PFSK-1 (cell line): Measurements from ENCODE around the gene PPP2R2B.

Experiments used
- FOXP2 ChIP-seq: optimal IDR thresholded peaks from 2 replicates; pipeline ENCODE3; 2011; ENCODE audit warnings: borderline replicate concordance, control low read depth, inconsistent platforms; ENCODE audit not compliant: insufficient read depth; ENCODE audit errors: extremely low read length, extremely low read depth
- POLR2AphosphoS5 ChIP-seq: IDR thresholded peaks from 2 replicates; pipeline ENCODE4 v1.6.1; 2012; ENCODE audit warnings: low read depth, mild to moderate bottlenecking, control low read depth, low read length, moderate library complexity
- SIN3A ChIP-seq: IDR thresholded peaks from 2 replicates; pipeline ENCODE4 v1.6.1; 2012; ENCODE audit warnings: mild to moderate bottlenecking, low read length, moderate library complexity, borderline replicate concordance; ENCODE audit not compliant: insufficient read depth
- TAF1 ChIP-seq: IDR thresholded peaks from 2 replicates; pipeline ENCODE4 v1.6.1; 2012; ENCODE audit warnings: low read length, control low read depth, borderline replicate concordance; ENCODE audit not compliant: insufficient read depth
- TF ChIP-seq, protein P1 (sequence below), 2 experiments: IDR thresholded peaks; 2 replicates each; pipeline versions ENCODE4 v1.6.1 to v1.8.0; 2011 to 2012; ENCODE audit warnings: low read depth in 2 of 2, low read length in 2 of 2, control low read depth in 1 of 2, inconsistent platforms in 1 of 2, mild to moderate bottlenecking in 1 of 2, moderate library complexity in 1 of 2; ENCODE audit not compliant: insufficient read depth in 1 of 2

PPP2R2B gene

DNA sequence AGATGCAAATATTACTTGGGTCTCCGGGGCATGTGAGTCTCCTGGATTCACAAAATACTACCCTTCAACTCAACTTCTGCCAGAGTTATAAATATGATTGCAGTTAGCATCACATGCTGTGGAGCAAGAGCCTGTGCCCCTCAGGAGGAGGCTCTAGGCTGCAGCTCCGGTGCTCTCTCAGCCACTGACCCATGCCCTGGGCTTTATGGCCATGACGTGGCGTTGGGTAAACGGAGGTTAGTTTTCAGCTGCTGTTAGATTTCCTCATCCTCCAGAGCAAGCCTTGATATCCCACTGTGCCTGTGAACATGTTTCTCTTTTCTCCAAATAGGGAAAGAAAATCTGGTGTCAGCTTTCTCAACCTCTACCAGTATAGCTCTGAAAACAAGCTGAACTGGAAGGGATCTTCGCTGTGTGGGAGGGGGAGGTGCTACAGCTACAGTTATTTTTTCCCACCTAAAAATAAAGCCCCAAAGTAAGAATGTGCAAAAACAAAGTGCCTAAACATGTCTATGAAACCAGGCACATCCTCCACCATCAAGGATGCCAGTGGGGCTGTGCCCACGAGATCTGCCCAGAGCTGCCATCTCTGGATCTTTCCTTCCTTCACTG lies 238.2 kb downstream of the PPP2R2B start:
- TF ChIP-seq SIN3A (no peak), POLR2AphosphoS5 (no peak), FOXP2 (no peak), TAF1 (no peak)
- TF ChIP-seq, protein P1, sequence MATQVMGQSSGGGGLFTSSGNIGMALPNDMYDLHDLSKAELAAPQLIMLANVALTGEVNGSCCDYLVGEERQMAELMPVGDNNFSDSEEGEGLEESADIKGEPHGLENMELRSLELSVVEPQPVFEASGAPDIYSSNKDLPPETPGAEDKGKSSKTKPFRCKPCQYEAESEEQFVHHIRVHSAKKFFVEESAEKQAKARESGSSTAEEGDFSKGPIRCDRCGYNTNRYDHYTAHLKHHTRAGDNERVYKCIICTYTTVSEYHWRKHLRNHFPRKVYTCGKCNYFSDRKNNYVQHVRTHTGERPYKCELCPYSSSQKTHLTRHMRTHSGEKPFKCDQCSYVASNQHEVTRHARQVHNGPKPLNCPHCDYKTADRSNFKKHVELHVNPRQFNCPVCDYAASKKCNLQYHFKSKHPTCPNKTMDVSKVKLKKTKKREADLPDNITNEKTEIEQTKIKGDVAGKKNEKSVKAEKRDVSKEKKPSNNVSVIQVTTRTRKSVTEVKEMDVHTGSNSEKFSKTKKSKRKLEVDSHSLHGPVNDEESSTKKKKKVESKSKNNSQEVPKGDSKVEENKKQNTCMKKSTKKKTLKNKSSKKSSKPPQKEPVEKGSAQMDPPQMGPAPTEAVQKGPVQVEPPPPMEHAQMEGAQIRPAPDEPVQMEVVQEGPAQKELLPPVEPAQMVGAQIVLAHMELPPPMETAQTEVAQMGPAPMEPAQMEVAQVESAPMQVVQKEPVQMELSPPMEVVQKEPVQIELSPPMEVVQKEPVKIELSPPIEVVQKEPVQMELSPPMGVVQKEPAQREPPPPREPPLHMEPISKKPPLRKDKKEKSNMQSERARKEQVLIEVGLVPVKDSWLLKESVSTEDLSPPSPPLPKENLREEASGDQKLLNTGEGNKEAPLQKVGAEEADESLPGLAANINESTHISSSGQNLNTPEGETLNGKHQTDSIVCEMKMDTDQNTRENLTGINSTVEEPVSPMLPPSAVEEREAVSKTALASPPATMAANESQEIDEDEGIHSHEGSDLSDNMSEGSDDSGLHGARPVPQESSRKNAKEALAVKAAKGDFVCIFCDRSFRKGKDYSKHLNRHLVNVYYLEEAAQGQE (IDR thresholded peaks at IDR 0.05; ENCODE audit: insufficient read depth in 1 of 2, low read depth in 2 of 2, low read length in 2 of 2) = no peak

DNA sequence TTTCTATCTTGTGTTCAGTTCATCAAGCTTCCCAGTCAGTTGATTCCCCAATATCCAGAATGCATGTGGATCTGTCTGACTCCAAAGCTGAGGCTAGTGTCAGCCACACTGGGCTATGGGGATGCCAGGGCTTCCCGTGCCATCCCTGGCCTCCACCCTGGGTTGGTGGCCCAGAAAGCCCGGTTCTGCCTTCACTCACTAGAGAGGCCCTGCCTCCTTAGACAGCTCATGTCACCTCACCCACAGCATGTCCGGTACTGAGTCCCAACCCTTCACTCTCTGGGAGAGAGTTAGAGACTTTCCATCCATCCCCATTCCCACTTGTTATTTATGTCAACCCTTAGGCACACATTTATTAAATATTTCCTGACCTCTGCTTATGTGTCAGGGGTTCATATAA lies 243.1 kb downstream of the PPP2R2B start:
- TF ChIP-seq TAF1 (no peak), FOXP2 (no peak), POLR2AphosphoS5 (no peak), SIN3A (no peak)
- TF ChIP-seq, protein P1 (IDR thresholded peaks at IDR 0.05; ENCODE audit: insufficient read depth in 1 of 2, low read depth in 2 of 2, low read length in 2 of 2) = no peak

DNA sequence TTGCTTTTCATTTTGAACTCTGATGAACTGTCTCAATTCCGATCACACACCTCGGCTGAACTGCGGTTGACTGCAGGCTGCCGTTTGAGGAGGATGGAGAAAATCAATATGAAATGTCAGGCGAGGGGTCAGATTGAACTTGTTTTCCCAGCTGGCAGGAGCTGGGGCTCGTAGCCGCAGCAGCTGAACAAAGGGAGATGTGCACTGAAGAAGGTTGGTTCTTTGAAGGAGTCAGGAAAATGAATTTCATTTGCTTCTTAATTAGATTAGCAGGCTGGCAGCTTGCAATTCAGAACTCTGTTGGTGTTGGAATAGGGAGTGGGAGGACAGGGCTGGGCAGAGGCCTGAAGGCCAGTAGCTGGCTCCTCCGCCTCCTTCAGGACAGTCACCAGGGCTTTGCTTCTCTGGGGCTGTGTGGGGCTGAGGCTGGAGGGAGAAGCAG lies 245.2 kb downstream of the PPP2R2B start:
- TF ChIP-seq SIN3A = no peak
- TF ChIP-seq, protein P1 (IDR thresholded peaks at IDR 0.05; ENCODE audit: insufficient read depth in 1 of 2, low read depth in 2 of 2, low read length in 2 of 2) = no peak
- no peak for TF ChIP-seq TAF1
- no peak for TF ChIP-seq FOXP2

DNA sequence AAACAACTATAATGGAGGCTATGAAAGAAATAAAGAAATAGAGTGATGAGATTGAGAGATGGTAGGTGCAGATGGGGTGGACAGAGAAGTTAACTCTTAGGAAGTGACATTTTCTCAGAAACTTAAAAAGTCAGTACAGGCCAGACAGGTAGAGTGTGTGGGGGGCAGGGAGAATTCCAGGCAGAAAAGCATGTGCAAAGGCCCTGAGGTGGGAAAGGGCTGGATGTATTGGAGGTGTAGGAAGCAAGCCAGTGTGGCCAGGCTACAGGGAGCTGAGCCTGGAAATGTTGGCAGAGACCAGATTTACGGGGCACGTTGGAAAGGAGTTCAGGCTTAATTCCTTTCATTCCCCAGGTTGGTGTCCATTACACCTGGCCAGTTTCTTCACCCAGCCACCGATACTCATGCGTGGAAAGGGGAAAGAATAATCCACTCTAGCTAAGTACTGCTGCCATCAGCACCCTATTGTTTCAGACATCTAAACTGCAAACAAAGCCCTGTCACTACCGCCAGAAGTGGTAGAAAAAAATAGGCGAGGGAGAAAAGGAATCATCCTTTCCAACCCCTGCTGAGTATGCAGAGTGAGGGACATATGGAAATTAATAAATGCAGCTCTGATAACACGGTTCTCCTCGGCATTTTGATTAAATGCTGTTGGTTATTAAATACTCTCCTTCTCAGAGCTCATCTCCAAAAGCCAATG lies 245.8 kb downstream of the PPP2R2B start:
- TF ChIP-seq, protein P1 (IDR thresholded peaks at IDR 0.05; ENCODE audit: insufficient read depth in 1 of 2, low read depth in 2 of 2, low read length in 2 of 2) = no peak
- no peak for TF ChIP-seq TAF1
- no peak for TF ChIP-seq POLR2AphosphoS5
- no peak for TF ChIP-seq SIN3A
- TF ChIP-seq FOXP2 = no peak

DNA sequence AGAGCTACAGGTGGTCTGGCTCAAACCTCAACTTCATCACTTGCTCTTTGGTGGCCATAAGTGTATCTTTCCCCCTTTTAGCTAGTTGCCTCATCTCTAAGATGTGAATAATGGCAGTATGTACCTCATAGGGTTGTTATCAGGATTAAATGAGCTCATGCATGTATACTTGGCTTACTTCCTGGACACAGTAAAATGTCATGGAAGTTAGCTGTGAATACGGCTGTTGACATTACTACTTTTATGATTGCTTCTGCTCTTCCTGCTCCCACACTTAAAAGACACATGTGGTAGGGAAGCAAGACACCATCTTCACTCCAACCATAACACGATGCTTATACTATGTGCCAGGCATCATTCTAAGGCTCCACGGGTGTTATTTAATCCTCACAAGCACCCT lies 248.1 kb downstream of the PPP2R2B start:
- TF ChIP-seq SIN3A (no peak), POLR2AphosphoS5 (no peak), FOXP2 (no peak), TAF1 (no peak)
- TF ChIP-seq, protein P1 (IDR thresholded peaks at IDR 0.05; ENCODE audit: insufficient read depth in 1 of 2, low read depth in 2 of 2, low read length in 2 of 2) = no peak
